Panc1 (cell line): ENCODE data around the gene MAP3K4. TPM values are rescaled to one million over a fixed set of nuclear protein-coding genes. Genes with fewer than 3 reads are reported as not detected.
A peak's percentile ranks its signal among the peaks of the same experiment; 100 is the strongest.

Source experiments
- ATAC-seq: fragments of 200-7000 bp; cut with Tn5 transposase; 2 replicates; pipeline ENCODE4 v1.9.1; 2020; ENCODE audit warnings: mild to moderate bottlenecking, moderate library complexity
- BruUV-seq: library from RNA; stranded (reverse); fragments of 400-500 nt; replicated peaks from 2 replicates; lab custom pipeline; 2021; lab: Mats Ljungman, UMichigan
- CTCF ChIA-PET: fragments of 300-600 bp; sonication (Branson Sonifier 250); formaldehyde crosslinking; loops from one replicate; lab custom pipeline; 2022; ENCODE audit warnings: antibody characterized with exemption; lab: Charles Lee
- POLR2A ChIA-PET: fragments of 300-600 bp; sonication (Branson Sonifier 250); formaldehyde crosslinking; loops from one replicate; lab custom pipeline; 2022; ENCODE audit warnings: antibody characterized with exemption; lab: Charles Lee
- DNase-seq: peaks from one replicate; pipeline ENCODE4 v3.0.0-alpha.2; 2010; ENCODE audit warnings: low read depth, low spot score
- H3K27ac ChIP-seq: 2 replicates; pipeline ENCODE4 v1.5.1; 2011; ENCODE audit warnings: mild to moderate bottlenecking, low read length, inconsistent platforms
- H3K27me3 ChIP-seq: fragments of 200-500 bp; sonication (Bioruptor generic); 2 replicates; pipeline ENCODE4 v1.6.0; 2014; ENCODE audit warnings: low read length, inconsistent platforms; ENCODE audit not compliant: control insufficient read depth, insufficient read depth
- H3K36me3 ChIP-seq: fragments of 200-500 bp; sonication (Bioruptor generic); 2 replicates; pipeline ENCODE4 v1.5.1; 2014; ENCODE audit warnings: inconsistent platforms, mild to moderate bottlenecking, low read length, moderate library complexity; ENCODE audit not compliant: control insufficient read depth, insufficient read depth
- H3K4me1 ChIP-seq: 2 replicates; pipeline ENCODE4 v1.5.1; 2011; ENCODE audit warnings: inconsistent platforms, mild to moderate bottlenecking, low read length, moderate library complexity; ENCODE audit not compliant: control insufficient read depth, insufficient read depth
- H3K4me3 ChIP-seq, 2 experiments: 2 replicates each; pipeline ENCODE4 v1.5.1; 2011 to 2012; ENCODE audit warnings: low read depth in 2 of 2, low read length in 2 of 2, mild to moderate bottlenecking in 2 of 2, inconsistent platforms in 1 of 2, moderate library complexity in 1 of 2
- H3K9me3 ChIP-seq: fragments of 200-500 bp; sonication (Bioruptor generic); 2 replicates; pipeline ENCODE4 v1.5.1; 2014; ENCODE audit warnings: low read depth, mild to moderate bottlenecking, inconsistent platforms, low read length, moderate library complexity; ENCODE audit not compliant: control insufficient read depth, insufficient read depth
- POLR2AphosphoS5 ChIP-seq: IDR thresholded peaks from 2 replicates; pipeline ENCODE4 v1.6.1; 2012; ENCODE audit warnings: mild to moderate bottlenecking, low read depth, low read length, moderate library complexity
- SIN3A ChIP-seq: IDR thresholded peaks from 2 replicates; pipeline ENCODE4 v1.6.1; 2012; ENCODE audit warnings: low read depth, mild to moderate bottlenecking, low read length, moderate library complexity, borderline replicate concordance; ENCODE audit not compliant: insufficient read depth
- TCF7L2 ChIP-seq: IDR thresholded peaks from 2 replicates; pipeline ENCODE4 v1.6.1; 2011; ENCODE audit warnings: mild to moderate bottlenecking, low read depth, low read length, inconsistent platforms
- in situ Hi-C: cut with HindIII; loops from 2 replicates; pipeline ENCODE4 v1.10.0; 2016; ENCODE audit warnings: low sequenced_read_pairs, low pct_unique_long_range_greater_than_20kb
- intact Hi-C: fragments of 100-400 bp; cut with micrococcal nuclease; formaldehyde crosslinking; loops from one replicate; pipeline ENCODE4 v1.10.0; 2022; ENCODE audit not compliant: unreplicated experiment
- total RNA-seq: library from RNA; stranded (reverse); gene quantifications from one replicate; pipeline ENCODE4 v1.2.1, GENCODE V29; 2021; ENCODE audit not compliant: unreplicated experiment
- TF ChIP-seq, protein P1 (sequence below): fragments of 450-650 bp; IDR thresholded peaks from 2 replicates; pipeline ENCODE4 v1.5.1; 2017; ENCODE audit warnings: mild to moderate bottlenecking
- TF ChIP-seq, protein P2 (sequence below), 2 experiments: IDR thresholded peaks; 2 replicates each; pipeline ENCODE4 v1.6.1; 2011 to 2012; ENCODE audit warnings: low read depth in 2 of 2, control low read depth in 1 of 2, low read length in 1 of 2, mild to moderate bottlenecking in 1 of 2, moderate library complexity in 1 of 2; ENCODE audit not compliant: insufficient read depth in 1 of 2

MAP3K4 gene
- total RNA-seq, 1 experiment from 2014 or later, result 49.3 TPM

DNA sequence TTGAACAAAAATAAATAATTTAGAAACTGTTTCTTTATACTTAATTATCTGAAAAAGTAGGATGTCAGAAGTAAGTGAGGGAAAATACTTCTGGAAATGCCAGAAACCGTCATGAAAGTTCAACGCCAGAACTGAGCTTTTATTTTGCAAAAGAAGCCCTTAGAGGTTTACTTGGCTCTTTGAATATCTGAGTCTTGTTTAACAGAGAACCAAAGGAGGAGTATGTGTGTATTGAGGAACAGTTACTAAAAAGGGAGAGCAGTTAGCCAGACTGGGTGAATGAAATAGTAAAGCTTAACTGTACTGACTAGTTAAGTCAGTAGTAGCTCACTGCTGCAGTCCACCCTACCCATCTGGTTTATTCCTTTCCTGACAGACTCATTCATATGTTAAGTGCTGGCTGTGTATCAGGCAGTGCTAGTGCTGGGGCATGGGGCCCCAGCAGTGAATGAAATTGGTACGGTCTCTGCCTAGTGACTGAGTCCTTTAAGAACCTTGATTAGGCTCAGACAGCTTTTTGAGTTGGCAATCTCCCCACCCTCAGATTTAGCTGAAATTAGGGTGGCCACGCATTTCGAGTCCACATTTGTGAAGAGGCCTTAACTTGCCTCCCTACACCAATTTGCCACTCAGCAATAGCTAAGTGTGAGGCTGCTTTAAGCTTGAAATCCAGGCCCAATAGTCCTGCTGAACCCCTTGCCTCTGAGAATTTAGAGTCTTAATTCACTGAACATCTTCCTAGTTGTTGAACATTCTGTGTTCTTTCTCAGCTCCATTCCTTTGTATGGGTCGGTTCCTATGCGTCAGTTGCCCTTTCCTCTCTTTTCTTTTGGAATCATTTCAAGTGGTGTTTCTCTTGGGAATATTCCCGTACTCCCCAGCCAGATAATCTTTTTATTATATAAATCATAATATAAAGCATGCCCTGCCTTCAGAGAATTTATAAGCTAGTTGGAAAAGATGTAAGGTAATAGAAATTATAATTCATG is 20.2 kb downstream of the MAP3K4 start:
- DNase-seq, result no peak
- TF ChIP-seq, protein P1, sequence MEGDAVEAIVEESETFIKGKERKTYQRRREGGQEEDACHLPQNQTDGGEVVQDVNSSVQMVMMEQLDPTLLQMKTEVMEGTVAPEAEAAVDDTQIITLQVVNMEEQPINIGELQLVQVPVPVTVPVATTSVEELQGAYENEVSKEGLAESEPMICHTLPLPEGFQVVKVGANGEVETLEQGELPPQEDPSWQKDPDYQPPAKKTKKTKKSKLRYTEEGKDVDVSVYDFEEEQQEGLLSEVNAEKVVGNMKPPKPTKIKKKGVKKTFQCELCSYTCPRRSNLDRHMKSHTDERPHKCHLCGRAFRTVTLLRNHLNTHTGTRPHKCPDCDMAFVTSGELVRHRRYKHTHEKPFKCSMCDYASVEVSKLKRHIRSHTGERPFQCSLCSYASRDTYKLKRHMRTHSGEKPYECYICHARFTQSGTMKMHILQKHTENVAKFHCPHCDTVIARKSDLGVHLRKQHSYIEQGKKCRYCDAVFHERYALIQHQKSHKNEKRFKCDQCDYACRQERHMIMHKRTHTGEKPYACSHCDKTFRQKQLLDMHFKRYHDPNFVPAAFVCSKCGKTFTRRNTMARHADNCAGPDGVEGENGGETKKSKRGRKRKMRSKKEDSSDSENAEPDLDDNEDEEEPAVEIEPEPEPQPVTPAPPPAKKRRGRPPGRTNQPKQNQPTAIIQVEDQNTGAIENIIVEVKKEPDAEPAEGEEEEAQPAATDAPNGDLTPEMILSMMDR, result no peak
- TF ChIP-seq SIN3A (no peak), TCF7L2 (no peak), POLR2AphosphoS5 (no peak)
- TF ChIP-seq, protein P2, sequence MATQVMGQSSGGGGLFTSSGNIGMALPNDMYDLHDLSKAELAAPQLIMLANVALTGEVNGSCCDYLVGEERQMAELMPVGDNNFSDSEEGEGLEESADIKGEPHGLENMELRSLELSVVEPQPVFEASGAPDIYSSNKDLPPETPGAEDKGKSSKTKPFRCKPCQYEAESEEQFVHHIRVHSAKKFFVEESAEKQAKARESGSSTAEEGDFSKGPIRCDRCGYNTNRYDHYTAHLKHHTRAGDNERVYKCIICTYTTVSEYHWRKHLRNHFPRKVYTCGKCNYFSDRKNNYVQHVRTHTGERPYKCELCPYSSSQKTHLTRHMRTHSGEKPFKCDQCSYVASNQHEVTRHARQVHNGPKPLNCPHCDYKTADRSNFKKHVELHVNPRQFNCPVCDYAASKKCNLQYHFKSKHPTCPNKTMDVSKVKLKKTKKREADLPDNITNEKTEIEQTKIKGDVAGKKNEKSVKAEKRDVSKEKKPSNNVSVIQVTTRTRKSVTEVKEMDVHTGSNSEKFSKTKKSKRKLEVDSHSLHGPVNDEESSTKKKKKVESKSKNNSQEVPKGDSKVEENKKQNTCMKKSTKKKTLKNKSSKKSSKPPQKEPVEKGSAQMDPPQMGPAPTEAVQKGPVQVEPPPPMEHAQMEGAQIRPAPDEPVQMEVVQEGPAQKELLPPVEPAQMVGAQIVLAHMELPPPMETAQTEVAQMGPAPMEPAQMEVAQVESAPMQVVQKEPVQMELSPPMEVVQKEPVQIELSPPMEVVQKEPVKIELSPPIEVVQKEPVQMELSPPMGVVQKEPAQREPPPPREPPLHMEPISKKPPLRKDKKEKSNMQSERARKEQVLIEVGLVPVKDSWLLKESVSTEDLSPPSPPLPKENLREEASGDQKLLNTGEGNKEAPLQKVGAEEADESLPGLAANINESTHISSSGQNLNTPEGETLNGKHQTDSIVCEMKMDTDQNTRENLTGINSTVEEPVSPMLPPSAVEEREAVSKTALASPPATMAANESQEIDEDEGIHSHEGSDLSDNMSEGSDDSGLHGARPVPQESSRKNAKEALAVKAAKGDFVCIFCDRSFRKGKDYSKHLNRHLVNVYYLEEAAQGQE (IDR thresholded peaks at IDR 0.05; ENCODE audit: insufficient read depth in 1 of 2, low read depth in 2 of 2, low read length in 1 of 2), result no peak
- no peak overlapping the region for H3K27ac ChIP-seq
- no peak overlapping the region for H3K4me3 ChIP-seq
- BruUV-seq, result no TSS peak
- no peaks in the 10 kb centered on the region for H3K27me3 ChIP-seq
- intact Hi-C loops, result no loop called here
- no peaks in the 10 kb centered on the region for H3K9me3 ChIP-seq
- H3K36me3 ChIP-seq, result no peaks in the 10 kb centered on the region
- ChIA-PET CTCF (interaction anchor here (0.6 kb wide), 1 partner anchor 28 kb away, joined by 3 read pairs; no protein-coding TSS in a partner anchor), POLR2A (interaction anchor here (0.5 kb wide), 1 partner anchor 1030 kb away, joined by 3 read pairs; no protein-coding TSS in a partner anchor)
- in situ Hi-C loops, result no loop called here
- H3K4me1 ChIP-seq, result no peaks in the 10 kb centered on the region; the same call in 1 of the 2 replicates
- ATAC-seq, result 0 out of 2 replicates have a peak, but pooled peaks have one; percentile 58

DNA sequence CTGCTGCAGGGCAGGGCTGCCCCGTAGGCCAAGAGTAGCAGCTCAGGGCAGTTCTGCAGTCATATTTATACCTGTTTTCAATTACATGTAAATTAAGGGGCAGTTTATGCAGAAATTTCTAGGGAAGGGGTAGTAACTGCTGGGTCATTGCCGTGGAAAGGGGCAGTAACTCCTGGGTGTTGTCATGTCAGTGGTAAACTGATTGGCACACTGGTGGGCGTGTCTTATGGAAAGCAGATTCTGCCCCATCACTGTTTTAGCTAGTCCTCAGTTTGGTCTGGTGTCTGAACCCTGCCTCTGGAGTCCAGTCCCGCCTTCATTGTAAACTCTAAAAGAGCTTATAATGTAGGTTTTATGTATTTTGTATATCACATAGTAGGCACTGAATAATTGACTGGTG is 22.1 kb downstream of the MAP3K4 start:
- ATAC-seq, result no peak
- no peaks in the 10 kb centered on the region for H3K27me3 ChIP-seq
- DNase-seq, result no peak
- no TSS peak for BruUV-seq
- TF ChIP-seq TCF7L2, result no peak
- TF ChIP-seq SIN3A, result no peak
- TF ChIP-seq, protein P1, result no peak
- TF ChIP-seq POLR2AphosphoS5, result no peak
- TF ChIP-seq, protein P2 (IDR thresholded peaks at IDR 0.05; ENCODE audit: insufficient read depth in 1 of 2, low read depth in 2 of 2, low read length in 1 of 2), result no peak
- intact Hi-C loops (no loop called here), in situ Hi-C loops (no loop called here)
- no peaks in the 10 kb centered on the region for H3K36me3 ChIP-seq
- no peaks in the 10 kb centered on the region; the same call in 1 of the 2 replicates for H3K4me1 ChIP-seq
- ChIA-PET CTCF (no interaction called here), POLR2A (no interaction called here)
- no peaks in the 10 kb centered on the region for H3K9me3 ChIP-seq
- no peak overlapping the region for H3K4me3 ChIP-seq
- H3K27ac ChIP-seq, result no peak overlapping the region
